GM18873 (cell line): ENCODE data around the gene KHDC4.

Experiments used
- ATAC-seq: cut with Tn5 transposase; IDR thresholded peaks from one replicate; pipeline ENCODE4 v1.9.1; 2021; ENCODE audit warnings: mild to moderate bottlenecking, moderate library complexity, moderate number of reproducible peaks; ENCODE audit not compliant: unreplicated experiment, low FRiP score

The KHDC4 gene

DNA sequence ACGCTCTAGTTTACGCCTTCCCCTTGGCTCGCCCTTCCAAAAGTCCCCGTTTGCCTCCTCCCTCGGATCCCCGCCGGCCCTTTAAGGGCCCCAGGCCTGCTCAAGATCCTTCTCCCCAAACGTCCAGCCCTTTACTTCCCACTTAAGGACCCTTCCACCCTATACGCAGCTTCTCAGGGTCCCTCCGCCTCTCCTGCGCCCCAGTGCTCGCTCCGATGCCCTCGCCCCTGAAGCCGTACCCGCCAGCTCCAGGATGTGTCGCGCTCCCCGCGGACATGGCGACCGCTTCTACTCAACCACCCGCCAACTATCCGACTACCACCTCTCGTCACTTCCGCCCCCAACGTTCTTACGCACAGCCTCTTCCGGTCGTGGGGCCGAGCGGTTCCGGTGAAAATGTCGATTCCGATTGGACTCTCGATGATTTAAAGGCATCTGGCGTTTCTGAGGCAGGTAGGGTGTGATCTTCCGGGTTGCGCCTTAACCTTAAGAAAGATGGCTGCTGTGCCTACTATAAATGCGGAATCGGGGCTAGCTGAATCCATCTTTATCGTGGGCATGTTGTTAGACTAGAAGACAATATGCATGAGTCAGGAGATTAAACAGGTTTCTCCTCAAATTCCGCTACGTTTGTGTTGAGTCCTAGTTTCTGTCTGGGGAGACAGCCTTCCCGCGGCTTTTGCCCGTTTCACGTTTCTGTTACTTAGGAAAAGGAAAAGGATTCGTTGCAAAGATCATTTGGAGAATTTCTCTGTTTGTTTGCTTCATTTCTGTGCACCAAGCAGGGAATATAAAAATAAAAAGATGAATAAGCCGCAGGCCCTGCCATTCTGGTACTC, at the start of gene KHDC4:
Gene KHDC4, minus strand, starts transcription at position 317 of the 839 bp plus-strand sequence. Its CDS starts 40 bp downstream, at position 277.
- ATAC-seq = peak; percentile 83

- ATAC-seq = no peak
These were observed 49.2 kb upstream of the KHDC4 start for GRCh38 chr1:155983191-155984024.

GRCh38 chr1:155982106-155982505, 47.9 kb upstream of the KHDC4 start:
- no peak for ATAC-seq

GRCh38 chr1:155981266-155982088, 47.3 kb upstream of the KHDC4 start:
- ATAC-seq = no peak

- ATAC-seq = no peak
These were observed 45.6 kb upstream of the KHDC4 start for GRCh38 chr1:155979597-155980343.

- ATAC-seq = no peak
These were observed 44.8 kb upstream of the KHDC4 start for GRCh38 chr1:155978973-155979429.

DNA sequence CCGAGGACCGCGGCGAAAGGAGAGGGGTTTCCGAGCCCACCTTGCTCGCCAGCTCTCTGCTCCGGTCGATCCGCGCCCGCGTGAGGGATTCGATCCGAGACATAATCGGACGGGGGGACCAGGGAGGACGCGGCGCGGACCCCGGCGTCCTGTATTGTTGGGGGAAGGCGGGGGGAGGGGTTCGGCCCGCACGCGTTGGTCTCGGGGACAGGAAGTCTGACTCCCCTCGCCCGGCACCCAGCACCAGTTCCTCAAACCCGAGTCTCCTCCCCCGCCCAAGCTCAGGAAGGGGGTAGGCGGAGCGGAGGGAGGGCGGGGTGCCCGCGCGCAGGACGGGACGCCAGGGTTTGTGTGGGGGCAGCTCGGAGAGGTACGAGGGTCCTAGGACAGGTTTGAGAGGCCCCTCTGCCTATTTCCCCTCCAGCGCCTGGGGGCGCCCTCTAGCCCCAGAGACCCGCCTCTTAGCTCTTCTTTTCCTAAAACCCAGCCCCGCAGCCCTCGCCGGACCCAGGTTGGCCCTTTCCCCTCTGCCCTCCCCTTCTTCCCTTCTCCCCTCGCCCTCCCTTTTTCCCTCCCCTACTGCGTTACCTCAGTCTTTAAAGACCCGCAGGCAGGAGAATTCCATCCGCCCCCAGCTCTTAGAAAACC, 44.2 kb upstream of the KHDC4 start, which contains the start of gene ARHGEF2:
Gene ARHGEF2, minus strand, starts transcription at position 223 of the 648 bp plus-strand sequence. Its CDS starts 120 bp downstream, at position 103.
- no peak for ATAC-seq

- no peak for ATAC-seq
These were observed 43.6 kb upstream of the KHDC4 start for GRCh38 chr1:155977690-155978324.

DNA sequence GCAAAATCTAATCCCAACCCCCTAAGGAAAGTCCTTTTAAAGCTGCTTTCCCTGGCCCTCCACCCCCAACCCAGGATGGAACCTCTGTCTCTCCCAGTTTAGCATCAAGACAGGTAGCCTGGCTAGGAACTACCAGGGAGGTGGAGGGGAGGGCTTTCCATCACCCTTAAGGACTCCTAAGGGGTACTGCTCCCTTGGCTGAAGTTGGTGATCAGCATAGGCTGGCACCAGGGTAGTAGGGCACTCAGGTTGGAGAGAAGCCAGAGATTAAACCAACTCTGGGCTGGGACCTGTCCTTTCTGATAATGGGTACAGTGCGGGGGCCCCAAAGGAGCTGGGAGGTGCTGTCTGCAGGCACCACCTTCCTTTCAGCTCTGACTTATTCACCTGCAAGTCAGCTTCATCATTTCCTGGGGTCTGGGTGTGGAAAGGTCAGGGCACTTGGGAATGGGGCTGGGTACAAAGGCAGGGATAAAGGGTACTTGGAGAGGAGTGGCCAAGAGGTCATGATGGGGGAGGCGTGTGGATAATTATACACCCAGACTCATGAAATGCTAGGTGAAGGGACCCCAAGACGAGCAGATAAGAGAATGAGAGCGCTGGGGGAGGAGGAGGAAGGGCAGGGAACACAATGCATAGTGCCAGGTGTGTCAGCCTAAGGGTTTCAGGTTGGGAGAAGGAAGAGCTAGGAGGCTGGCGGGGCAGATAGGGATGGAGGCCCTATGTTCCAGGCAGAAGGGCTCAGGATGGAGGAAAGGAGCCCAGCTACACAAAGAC, 42.9 kb upstream of the KHDC4 start:
- no peak for ATAC-seq

DNA sequence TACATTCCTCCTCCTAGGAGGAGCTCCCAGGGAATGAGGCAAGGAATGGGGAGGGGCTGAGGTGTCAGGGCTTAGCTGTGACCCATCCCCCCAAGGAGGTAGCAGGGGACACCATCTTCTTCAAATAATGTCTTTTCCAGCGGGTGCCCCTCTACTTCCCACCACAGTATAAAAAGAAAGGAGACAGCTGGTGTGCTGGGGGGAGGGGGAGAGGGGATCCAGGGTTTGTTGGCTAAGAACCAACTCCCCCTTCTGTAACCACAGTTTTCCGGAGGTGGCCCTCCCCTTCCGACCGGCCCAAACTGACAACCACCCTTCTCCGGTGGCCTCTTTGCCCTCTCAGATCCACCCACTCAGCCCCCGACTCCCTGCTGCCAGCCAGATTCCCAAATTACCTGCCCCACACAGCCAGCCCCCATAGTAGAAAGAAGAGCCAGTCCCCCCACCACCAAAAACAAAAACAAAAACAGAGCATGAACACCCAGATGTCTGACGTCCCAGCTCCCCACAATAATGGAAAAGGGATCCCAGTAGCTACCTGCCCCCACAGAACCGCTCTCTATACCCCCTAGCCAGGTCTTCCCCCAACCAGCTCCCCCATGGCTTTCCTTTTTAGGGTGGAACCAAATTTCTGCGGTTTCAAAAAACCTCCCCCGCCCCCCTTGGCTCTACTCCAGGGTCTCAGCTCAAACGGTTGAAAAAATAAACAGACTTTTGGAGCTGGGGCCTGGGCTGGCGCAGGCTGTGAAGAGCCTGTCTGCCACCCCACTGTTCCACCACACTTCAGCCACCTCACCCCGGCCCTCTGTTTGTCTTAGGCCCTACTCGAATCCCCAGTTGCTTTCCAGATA, 42.1 kb upstream of the KHDC4 start:
- no peak for ATAC-seq

- ATAC-seq = no peak
These were observed 41.3 kb upstream of the KHDC4 start for GRCh38 chr1:155975375-155976061.

GRCh38 chr1:155974208-155975115, 40.2 kb upstream of the KHDC4 start:
- no peak for ATAC-seq

- no peak for ATAC-seq
These were observed 39.5 kb upstream of the KHDC4 start for GRCh38 chr1:155973723-155974122.

GRCh38 chr1:155971910-155972809, 37.9 kb upstream of the KHDC4 start:
- no peak for ATAC-seq
